ENCODE results near the gene SSC4D. TPM values are rescaled to one million over a fixed set of nuclear protein-coding genes. Genes with fewer than 3 reads are reported as not detected.
"Not testable (repeated sequence)": the region's sequence is repeated elsewhere in the genome, so short reads cannot be mapped to it uniquely, and the experiment has no call there.

SSC4D gene
- total RNA-seq, 1 experiment from 2014 or later, result 0.58 TPM

DNA sequence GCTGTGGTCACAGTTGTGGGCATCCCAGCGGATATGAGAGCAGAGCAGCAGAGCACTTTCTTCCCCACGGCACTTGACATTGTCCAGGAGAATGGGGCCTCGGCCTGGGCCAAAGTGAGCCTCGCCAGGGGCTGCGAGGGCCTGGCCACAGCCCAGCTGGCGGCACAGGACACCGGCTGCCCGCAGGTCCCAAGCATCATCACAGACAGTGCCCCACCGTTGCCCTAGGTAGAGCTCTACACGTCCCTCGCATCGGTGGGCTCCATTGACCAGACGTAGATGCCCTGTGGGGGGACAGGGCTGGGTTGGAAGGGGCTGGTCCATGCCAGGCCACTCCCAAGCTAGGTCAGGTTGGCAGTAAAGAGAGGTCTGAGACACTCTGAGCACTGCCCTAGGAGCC, 19.4 kb downstream of the SSC4D start:
- no peak overlapping the region for H3K4me3 Mint-ChIP-seq (ENCODE audit: unreplicated experiment)
- CTCF ChIA-PET, result interaction anchor here (0.6 to 1.1 kb wide), 2 partner anchors 10 to 118 kb away, joined by 3 to 4 read pairs; no protein-coding TSS in a partner anchor
- POLR2A ChIA-PET, result no interaction called here
- peaks cover 10% of the 10 kb centered on the region for H3K4me1 Mint-ChIP-seq (ENCODE audit: insufficient read depth, unreplicated experiment)
- DNase-seq (ENCODE audit: unreplicated experiment), result no peak
- H3K27ac Mint-ChIP-seq (ENCODE audit: low read depth, unreplicated experiment), result no peak overlapping the region
- no peaks in the 10 kb centered on the region for H3K9me3 Mint-ChIP-seq (ENCODE audit: unreplicated experiment)
- BruUV-seq (replicated peaks), result no TSS peak
- no peaks in the 10 kb centered on the region for H3K27me3 Mint-ChIP-seq (ENCODE audit: insufficient read depth, unreplicated experiment)
- intact Hi-C loops (cut with micrococcal nuclease), result no loop called here
- no peaks in the 10 kb centered on the region for H3K36me3 Mint-ChIP-seq (ENCODE audit: insufficient read depth, unreplicated experiment)
- TF ChIP-seq, protein P1, sequence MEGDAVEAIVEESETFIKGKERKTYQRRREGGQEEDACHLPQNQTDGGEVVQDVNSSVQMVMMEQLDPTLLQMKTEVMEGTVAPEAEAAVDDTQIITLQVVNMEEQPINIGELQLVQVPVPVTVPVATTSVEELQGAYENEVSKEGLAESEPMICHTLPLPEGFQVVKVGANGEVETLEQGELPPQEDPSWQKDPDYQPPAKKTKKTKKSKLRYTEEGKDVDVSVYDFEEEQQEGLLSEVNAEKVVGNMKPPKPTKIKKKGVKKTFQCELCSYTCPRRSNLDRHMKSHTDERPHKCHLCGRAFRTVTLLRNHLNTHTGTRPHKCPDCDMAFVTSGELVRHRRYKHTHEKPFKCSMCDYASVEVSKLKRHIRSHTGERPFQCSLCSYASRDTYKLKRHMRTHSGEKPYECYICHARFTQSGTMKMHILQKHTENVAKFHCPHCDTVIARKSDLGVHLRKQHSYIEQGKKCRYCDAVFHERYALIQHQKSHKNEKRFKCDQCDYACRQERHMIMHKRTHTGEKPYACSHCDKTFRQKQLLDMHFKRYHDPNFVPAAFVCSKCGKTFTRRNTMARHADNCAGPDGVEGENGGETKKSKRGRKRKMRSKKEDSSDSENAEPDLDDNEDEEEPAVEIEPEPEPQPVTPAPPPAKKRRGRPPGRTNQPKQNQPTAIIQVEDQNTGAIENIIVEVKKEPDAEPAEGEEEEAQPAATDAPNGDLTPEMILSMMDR (IDR thresholded peaks at IDR 0.05; ENCODE audit: unreplicated experiment), result no peak

DNA sequence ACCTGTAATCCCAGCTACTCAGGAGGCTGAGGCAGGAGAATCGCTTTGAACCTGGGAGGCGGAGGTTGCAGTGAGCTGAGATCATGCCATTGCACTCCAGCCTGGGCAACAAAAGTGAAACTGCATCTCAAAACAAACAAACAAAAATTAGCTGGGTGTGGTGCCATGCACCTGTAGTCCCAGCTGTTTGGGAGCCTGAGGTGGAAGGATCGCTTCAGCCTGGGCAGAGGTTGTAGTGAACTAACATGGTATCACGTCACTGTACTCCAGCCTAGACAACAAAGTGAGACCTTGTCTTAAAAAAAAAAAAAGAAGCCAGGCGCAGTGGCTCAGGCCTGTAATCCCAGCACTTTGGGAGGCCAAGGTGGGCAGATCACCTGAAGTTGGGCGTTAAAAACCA, 21.7 kb downstream of the SSC4D start:
- H3K27me3 Mint-ChIP-seq (ENCODE audit: insufficient read depth, unreplicated experiment); intact Hi-C loops (cut with micrococcal nuclease); H3K36me3 Mint-ChIP-seq (ENCODE audit: insufficient read depth, unreplicated experiment); H3K4me1 Mint-ChIP-seq (ENCODE audit: insufficient read depth, unreplicated experiment); DNase-seq (ENCODE audit: unreplicated experiment); H3K4me3 Mint-ChIP-seq (ENCODE audit: unreplicated experiment); H3K9me3 Mint-ChIP-seq (ENCODE audit: unreplicated experiment); BruUV-seq (replicated peaks); H3K27ac Mint-ChIP-seq (ENCODE audit: low read depth, unreplicated experiment); CTCF ChIA-PET: not testable (repeated sequence)
- POLR2A ChIA-PET, result interaction anchor here (1.4 kb wide), 1 partner anchor 28 kb away, joined by 4 read pairs; no protein-coding TSS in a partner anchor

DNA sequence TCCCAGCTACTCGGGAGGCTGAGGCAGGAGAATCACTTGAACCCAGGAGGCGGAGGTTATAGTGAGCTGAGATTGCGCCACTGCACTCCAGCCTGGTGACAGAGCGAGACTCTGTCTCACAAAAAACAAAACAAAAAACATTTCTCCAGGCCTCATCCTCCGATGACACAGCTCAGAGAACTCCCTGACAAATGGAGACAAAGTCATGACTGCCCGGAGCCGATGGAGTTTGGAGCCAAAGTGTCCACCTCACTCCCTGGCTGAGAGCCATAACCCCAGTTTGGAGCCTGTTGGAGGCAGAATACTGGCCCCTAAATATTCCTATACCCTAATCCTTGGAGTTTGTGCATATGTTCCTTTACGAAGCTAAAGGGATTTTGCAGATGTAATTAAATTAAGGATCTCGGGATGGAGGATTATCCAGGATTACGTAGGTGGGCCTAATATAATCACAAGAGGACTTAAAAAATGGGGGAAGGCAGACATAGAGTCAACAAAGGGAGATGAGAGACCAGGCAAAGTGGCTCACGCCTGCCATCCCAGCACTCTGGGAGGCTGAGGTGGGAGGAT, 22.7 kb downstream of the SSC4D start:
- Mint-ChIP-seq H3K27ac (ENCODE audit: low read depth, unreplicated experiment) (no peak overlapping the region), H3K27me3 (ENCODE audit: insufficient read depth, unreplicated experiment) (no peaks in the 10 kb centered on the region), H3K4me1 (ENCODE audit: insufficient read depth, unreplicated experiment) (peaks cover 5% of the 10 kb centered on the region), H3K36me3 (ENCODE audit: insufficient read depth, unreplicated experiment) (no peaks in the 10 kb centered on the region), H3K4me3 (ENCODE audit: unreplicated experiment) (no peak overlapping the region), H3K9me3 (ENCODE audit: unreplicated experiment) (no peaks in the 10 kb centered on the region)
- CTCF ChIA-PET, result interaction anchor here (0.6 to 0.7 kb wide), 3 partner anchors 21 to 101 kb away, joined by 3 to 5 read pairs (median 4); no protein-coding TSS in a partner anchor
- intact Hi-C loops (cut with micrococcal nuclease), result no loop called here
- POLR2A ChIA-PET, result interaction anchor here (0.6 to 1.2 kb wide), 3 partner anchors 14 to 63 kb away, joined by 3 read pairs; no protein-coding TSS in a partner anchor
- peak; percentile 53 for DNase-seq (ENCODE audit: unreplicated experiment)
- BruUV-seq (replicated peaks), result no TSS peak
- TF ChIP-seq, protein P1 (IDR thresholded peaks at IDR 0.05; ENCODE audit: unreplicated experiment), result no peak

DNA sequence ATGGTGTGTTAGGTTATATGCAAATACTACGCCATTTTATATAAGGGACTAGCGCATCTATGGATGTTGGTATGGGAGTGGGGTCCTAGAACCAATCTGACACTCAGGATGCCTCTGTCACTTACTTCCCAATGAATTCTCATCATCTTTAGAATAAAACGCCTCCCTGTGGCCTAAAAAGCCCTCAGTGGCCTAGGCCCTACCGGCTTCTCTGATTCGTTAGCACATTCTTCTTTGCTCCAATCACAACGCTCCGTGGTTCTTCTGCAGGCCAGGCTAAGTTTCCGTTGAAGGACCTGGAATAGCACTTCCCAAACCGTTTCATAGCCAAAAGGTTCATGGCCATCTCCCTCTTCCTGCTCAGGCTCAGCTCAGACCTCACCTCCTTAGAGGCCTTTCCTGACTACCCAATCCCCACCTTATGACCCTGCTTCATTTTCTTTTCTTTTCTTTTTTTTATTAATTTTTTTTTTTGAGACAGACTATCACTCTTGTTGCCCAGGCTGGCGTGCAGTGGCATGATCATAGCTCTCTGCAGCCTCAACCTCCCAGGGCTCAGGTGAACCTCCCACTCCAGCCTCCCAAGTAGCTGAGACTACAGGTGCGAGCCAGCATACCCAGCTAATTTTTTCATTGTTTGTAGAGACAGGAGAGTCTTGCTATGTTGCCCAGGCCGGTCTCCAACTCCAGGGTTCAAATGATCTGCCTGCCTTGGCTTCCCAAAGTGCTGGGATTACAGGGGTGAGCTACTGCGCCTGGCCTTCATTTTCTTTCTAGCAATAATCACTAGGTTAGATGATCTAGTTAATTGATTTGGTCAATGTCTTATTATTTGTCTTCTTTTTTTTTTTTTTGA, 26.2 kb downstream of the SSC4D start:
- no peak overlapping the region for H3K27ac Mint-ChIP-seq (ENCODE audit: low read depth, unreplicated experiment)
- POLR2A ChIA-PET, result interaction anchor here (0.7 to 1.5 kb wide), 2 partner anchors 25 to 41 kb away, joined by 3 to 4 read pairs; partner anchors contain the start of gene YWHAG
- H3K36me3 Mint-ChIP-seq (ENCODE audit: insufficient read depth, unreplicated experiment), result peaks cover 8% of the 10 kb centered on the region
- DNase-seq (ENCODE audit: unreplicated experiment), result no peak
- BruUV-seq (replicated peaks), result no TSS peak
- no peak overlapping the region for H3K4me3 Mint-ChIP-seq (ENCODE audit: unreplicated experiment)
- TF ChIP-seq, protein P1 (IDR thresholded peaks at IDR 0.05; ENCODE audit: unreplicated experiment), result no peak
- H3K4me1 Mint-ChIP-seq (ENCODE audit: insufficient read depth, unreplicated experiment), result peaks cover 5% of the 10 kb centered on the region
- H3K9me3 Mint-ChIP-seq (ENCODE audit: unreplicated experiment), result no peaks in the 10 kb centered on the region
- CTCF ChIA-PET, result interaction anchor here (0.7 to 1.2 kb wide), 2 partner anchors 12 to 19 kb away, joined by 3 to 5 read pairs; no protein-coding TSS in a partner anchor
- intact Hi-C loops (cut with micrococcal nuclease), result no loop called here
- no peaks in the 10 kb centered on the region for H3K27me3 Mint-ChIP-seq (ENCODE audit: insufficient read depth, unreplicated experiment)

Data from MCF 10A (cell line).